Hepatocyte (in vitro differentiated cells): ENCODE data around the gene DAAM1. TPM values are rescaled to one million over a fixed set of nuclear protein-coding genes. Genes with fewer than 3 reads are reported as not detected.

ENCODE experiments used
- DNase-seq: peaks from one replicate; pipeline ENCODE4 v3.0.0-alpha.2; 2016; ENCODE audit warnings: low spot score
- H2AFZ ChIP-seq: fragments of 200-600 bp; sonication (generic); 2 replicates; pipeline ENCODE4 v1.6.0; 2016; ENCODE audit warnings: antibody characterized with exemption, mild to moderate bottlenecking
- H3K27ac ChIP-seq: fragments of 200-600 bp; sonication (generic); 2 replicates; pipeline ENCODE4 v1.5.1; 2016; ENCODE audit warnings: mild to moderate bottlenecking
- H3K27me3 ChIP-seq: fragments of 200-600 bp; sonication (generic); 2 replicates; pipeline ENCODE4 v1.6.1; 2016
- H3K36me3 ChIP-seq: fragments of 200-600 bp; sonication (generic); replicated peaks from 2 replicates; pipeline ENCODE4 v1.5.1; 2016; ENCODE audit warnings: low read depth; ENCODE audit not compliant: insufficient read depth
- H3K4me1 ChIP-seq: fragments of 200-600 bp; sonication (generic); 2 replicates; pipeline ENCODE4 v1.5.1; 2016; ENCODE audit warnings: mild to moderate bottlenecking, moderate library complexity; ENCODE audit not compliant: insufficient read depth
- H3K4me2 ChIP-seq: fragments of 200-600 bp; sonication (generic); 2 replicates; pipeline ENCODE4 v1.6.0; 2016
- H3K4me3 ChIP-seq: fragments of 200-600 bp; sonication (generic); 2 replicates; pipeline ENCODE4 v1.5.1; 2016; ENCODE audit warnings: mild to moderate bottlenecking
- H3K79me2 ChIP-seq: fragments of 200-600 bp; sonication (generic); 2 replicates; pipeline ENCODE4 v1.6.0; 2017; ENCODE audit warnings: mild to moderate bottlenecking
- H3K9me2 ChIP-seq: fragments of 200-600 bp; sonication (generic); replicated peaks from 2 replicates; pipeline ENCODE4 v1.6.0; 2017; ENCODE audit warnings: mild to moderate bottlenecking; ENCODE audit not compliant: insufficient read depth
- H3K9me3 ChIP-seq: fragments of 200-600 bp; sonication (generic); 2 replicates; pipeline ENCODE4 v1.5.1; 2016; ENCODE audit warnings: low read depth, mild to moderate bottlenecking
- H4K20me1 ChIP-seq: fragments of 200-600 bp; sonication (generic); 2 replicates; pipeline ENCODE4 v1.6.0; 2016; ENCODE audit warnings: mild to moderate bottlenecking; ENCODE audit not compliant: insufficient read depth, poor library complexity, severe bottlenecking
- CTCF ChIP-seq: fragments of 200-600 bp; sonication (generic); IDR thresholded peaks from 2 replicates; pipeline ENCODE4 v1.5.1; 2016; ENCODE audit warnings: antibody characterized with exemption, mild to moderate bottlenecking; ENCODE audit not compliant: poor library complexity
- EZH2 ChIP-seq: fragments of 200-600 bp; sonication (generic); IDR thresholded peaks from 2 replicates; pipeline ENCODE4 v1.6.1; 2016; ENCODE audit warnings: antibody characterized with exemption, mild to moderate bottlenecking, borderline replicate concordance
- EZH2phosphoT487 ChIP-seq: fragments of 200-600 bp; sonication (generic); IDR thresholded peaks from one replicate; pipeline ENCODE4 v1.6.1; 2018; ENCODE audit warnings: antibody characterized with exemption, mild to moderate bottlenecking, low read depth, moderate library complexity; ENCODE audit not compliant: unreplicated experiment, severe bottlenecking
- WGBS: methylation state at CpG from one replicate; pipeline ENCODE4 v1.1.6; 2016; ENCODE audit warnings: low lambda C conversion rate; ENCODE audit errors: missing lambda C conversion rate; 5-methylcytosine and 5-hydroxymethylcytosine counted together
- polyA plus RNA-seq: library from polyadenylated mRNA; unstranded; fragments of >200 nt; fragmentation: Nextera tagmentation; extraction: Ambion mirVana; gene quantifications from 2 replicates; pipeline ENCODE4 v1.2.1, GENCODE V29; 2016
- total RNA-seq: library from RNA; depleted of rRNA; stranded (reverse); fragments of >200 nt; gene quantifications from 2 replicates; pipeline ENCODE4 v1.2.3, GENCODE V29; 2014

The DAAM1 gene
- total and polyA plus RNA-seq, 2 experiments from 2014 or later, result 21.6 to 23.7 TPM

GRCh38 chr14:59318908-59319307 is 130.4 kb downstream of the DAAM1 start:
- no peak overlapping the region for H3K4me2 ChIP-seq

GRCh38 chr14:59320361-59320760 is 131.9 kb downstream of the DAAM1 start:
- Histone ChIP-seq H3K4me2 (no peak overlapping the region), H4K20me1 (no peaks in the 10 kb centered on the region), H3K9me2 (no peaks in the 10 kb centered on the region), H3K9me3 (no peaks in the 10 kb centered on the region), H3K27me3 (no peaks in the 10 kb centered on the region), H3K4me3 (no peak overlapping the region), H3K79me2 (peaks cover 4% of the 10 kb centered on the region), H3K27ac (no peak overlapping the region), H2AFZ (no peak overlapping the region), H3K4me1 (peaks cover 34% of the 10 kb centered on the region), H3K36me3 (no peaks in the 10 kb centered on the region)
- no peak for TF ChIP-seq EZH2
- no peak for TF ChIP-seq EZH2phosphoT487
- no peak for TF ChIP-seq CTCF
- DNase-seq, result no peak

More at GRCh38 chr14:59318908-59319307, 130.4 kb downstream of the DAAM1 start:
- Histone ChIP-seq H2AFZ (no peak overlapping the region), H3K27me3 (no peaks in the 10 kb centered on the region), H3K9me3 (no peaks in the 10 kb centered on the region), H3K4me1 (peaks cover 42% of the 10 kb centered on the region), H3K27ac (peak overlapping the region; percentile 39), H3K79me2 (peaks cover 4% of the 10 kb centered on the region), H4K20me1 (no peaks in the 10 kb centered on the region), H3K4me3 (no peak overlapping the region), H3K9me2 (no peaks in the 10 kb centered on the region), H3K36me3 (no peaks in the 10 kb centered on the region)
- WGBS, result 48% methylated on average over 4 of the region's 4 CpGs
- DNase-seq, result no peak
- TF ChIP-seq EZH2 (no peak), EZH2phosphoT487 (no peak), CTCF (no peak)

GRCh38 chr14:59320763-59321625 is 132.5 kb downstream of the DAAM1 start:
- H3K9me2 ChIP-seq, result no peaks in the 10 kb centered on the region
- no peak overlapping the region for H2AFZ ChIP-seq
- TF ChIP-seq EZH2 (no peak), EZH2phosphoT487 (no peak), CTCF (no peak)
- H3K4me3 ChIP-seq, result no peak overlapping the region
- peaks cover 29% of the 10 kb centered on the region for H3K4me1 ChIP-seq
- DNase-seq, result no peak
- no peaks in the 10 kb centered on the region for H3K27me3 ChIP-seq
- H3K27ac ChIP-seq, result peak overlapping the region; percentile 26
- H3K4me2 ChIP-seq, result no peak overlapping the region
- H4K20me1 ChIP-seq, result no peaks in the 10 kb centered on the region
- H3K36me3 ChIP-seq, result no peaks in the 10 kb centered on the region
- peaks cover 4% of the 10 kb centered on the region for H3K79me2 ChIP-seq
- 97% methylated on average over 3 of the region's 3 CpGs for WGBS
- H3K9me3 ChIP-seq, result no peaks in the 10 kb centered on the region
